VCaP (cell line): ENCODE results near the gene SLC25A21.
A peak's percentile ranks its signal among the peaks of the same experiment; 100 is the strongest.
"Not testable (repeated sequence)": the region's sequence is repeated elsewhere in the genome, so short reads cannot be mapped to it uniquely, and the experiment has no call there.

Source experiments
- H3K27ac ChIP-seq: fragments of 450-650 bp; 2 replicates; pipeline ENCODE4 v1.5.1; 2017
- CTCF ChIP-seq: fragments of 450-650 bp; conservative IDR thresholded peaks from 2 replicates; pipeline ENCODE4 v1.5.1; 2017; ENCODE audit warnings: mild to moderate bottlenecking, moderate library complexity

Gene SLC25A21

DNA sequence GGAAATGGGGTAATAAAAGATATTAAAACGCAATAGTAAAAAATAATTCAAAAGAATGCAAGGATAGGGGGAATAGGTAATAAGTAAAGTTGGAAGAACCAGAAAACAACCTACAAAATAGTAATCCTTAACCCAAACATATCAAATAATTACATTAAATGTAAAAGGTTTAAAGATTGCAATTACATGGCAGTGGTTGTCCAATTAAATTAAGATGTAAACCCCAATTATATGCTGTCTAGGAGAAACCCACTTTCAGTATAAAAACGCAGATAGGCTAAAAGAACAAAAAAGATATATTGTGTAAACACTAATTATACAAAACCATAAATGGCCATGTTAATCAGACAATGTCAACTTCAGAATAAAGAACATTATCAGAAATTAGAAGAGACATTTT, 247.3 kb downstream of the SLC25A21 start:
- TF ChIP-seq CTCF: no peak
- H3K27ac ChIP-seq: no peak overlapping the region

- H3K27ac ChIP-seq: no peak overlapping the region
- no peak for TF ChIP-seq CTCF
Observed at GRCh38 chr14:36916668-36917067, 255.7 kb downstream of the SLC25A21 start.

DNA sequence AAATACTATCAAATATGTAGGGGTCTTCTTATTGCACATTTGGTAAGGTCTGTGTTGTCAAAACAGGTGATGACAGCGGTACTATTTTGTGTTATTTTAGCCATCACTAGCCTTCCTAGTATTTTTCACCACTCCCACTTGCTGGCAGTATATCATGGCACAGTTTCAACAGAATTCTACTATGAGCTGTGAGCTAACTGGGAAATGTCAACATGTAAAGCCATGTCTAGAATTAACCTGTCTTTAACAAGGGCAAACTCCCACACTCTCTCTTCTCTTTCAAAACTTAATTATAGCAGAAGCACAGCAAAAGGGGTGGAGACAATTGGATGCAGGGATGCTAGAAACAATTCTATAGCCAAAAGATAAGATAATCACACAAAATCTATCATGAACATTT, 257.3 kb downstream of the SLC25A21 start:
- H3K27ac ChIP-seq: no peak overlapping the region
- no peak for TF ChIP-seq CTCF

DNA sequence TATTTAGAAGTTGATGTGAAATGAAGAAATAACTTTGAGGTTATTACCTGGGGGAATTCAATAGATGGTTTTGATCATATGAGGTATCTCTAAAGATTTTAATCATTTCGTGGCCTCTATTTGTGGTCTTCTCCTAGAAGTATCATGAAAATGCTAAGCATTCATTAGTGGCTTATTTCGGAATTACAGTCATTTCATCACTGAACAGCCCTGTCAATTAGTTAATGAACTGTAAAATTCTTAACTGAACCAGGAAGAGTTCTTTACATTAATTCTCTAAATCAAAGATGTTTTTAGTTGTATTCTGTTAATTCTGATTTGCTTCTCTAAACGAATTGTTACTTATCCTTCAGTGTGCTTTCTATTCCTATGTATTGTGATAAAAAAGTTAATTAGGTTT, 261.8 kb downstream of the SLC25A21 start:
- TF ChIP-seq CTCF: no peak

GRCh38 chr14:36905272-36905888, 267.0 kb downstream of the SLC25A21 start:
- no peak for TF ChIP-seq CTCF
- H3K27ac ChIP-seq: peak overlapping the region; percentile 1; the same call in 1 of the 2 replicates

More for the DNA sequence above, 261.8 kb downstream of the SLC25A21 start:
- no peak overlapping the region for H3K27ac ChIP-seq

DNA sequence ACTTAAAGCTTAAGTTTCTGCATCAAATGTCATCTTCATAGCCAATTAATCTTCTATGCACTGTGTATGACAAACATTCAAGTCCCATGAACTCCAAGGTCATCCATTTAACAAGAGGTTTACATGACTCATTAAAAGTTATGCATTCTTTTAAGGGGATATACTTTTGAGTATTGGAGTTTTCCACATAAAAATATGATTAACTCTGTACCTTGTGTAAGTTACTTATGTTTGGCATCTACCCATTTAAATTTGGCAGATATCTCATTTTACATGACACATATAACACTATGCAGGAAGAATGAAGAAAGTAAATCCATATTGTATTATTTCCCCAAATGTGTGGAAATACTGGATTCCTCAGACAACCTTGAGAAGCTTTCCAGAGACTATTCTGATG, 270.5 kb downstream of the SLC25A21 start:
- TF ChIP-seq CTCF: no peak
- no peak overlapping the region for H3K27ac ChIP-seq

GRCh38 chr14:36900846-36901245, 271.6 kb downstream of the SLC25A21 start:
- TF ChIP-seq CTCF: no peak

GRCh38 chr14:36896300-36896699, 276.1 kb downstream of the SLC25A21 start:
- H3K27ac ChIP-seq: not testable (repeated sequence)

More at GRCh38 chr14:36900846-36901245, 271.6 kb downstream of the SLC25A21 start:
- no peak overlapping the region for H3K27ac ChIP-seq
